Epithelial cell of prostate (primary cell): ENCODE results near the gene PHLDA1.

ENCODE experiments used
- DNase-seq: peaks from one replicate; pipeline ENCODE4 v3.0.0-alpha.2; 2011; ENCODE audit warnings: low read depth, low spot score
- H3K27ac ChIP-seq: fragments of 450-650 bp; 2 replicates; pipeline ENCODE4 v1.5.1; 2017; ENCODE audit warnings: mild to moderate bottlenecking

PHLDA1 gene

DNA sequence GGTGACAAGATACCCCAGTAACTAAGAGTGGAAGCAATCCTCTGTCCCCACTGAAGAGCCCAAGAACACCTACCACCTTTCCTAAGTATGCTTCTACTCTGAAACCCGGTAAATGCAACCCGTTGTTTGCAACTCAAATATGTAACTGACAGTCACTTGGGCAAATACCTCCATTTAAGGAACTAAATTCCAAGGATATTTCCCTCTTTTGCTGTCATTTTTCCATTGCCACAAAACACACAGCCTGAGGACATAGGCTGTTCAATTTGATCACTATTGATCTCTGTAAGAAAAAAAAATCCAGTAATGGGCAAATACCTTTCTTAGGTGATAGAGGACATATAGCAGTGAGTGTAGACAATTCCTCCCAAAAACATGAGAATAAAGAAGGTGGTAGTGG lies 6.6 kb upstream of the PHLDA1 start:
- H3K27ac ChIP-seq, result peak overlapping the region; percentile 100
- no peak for DNase-seq

DNA sequence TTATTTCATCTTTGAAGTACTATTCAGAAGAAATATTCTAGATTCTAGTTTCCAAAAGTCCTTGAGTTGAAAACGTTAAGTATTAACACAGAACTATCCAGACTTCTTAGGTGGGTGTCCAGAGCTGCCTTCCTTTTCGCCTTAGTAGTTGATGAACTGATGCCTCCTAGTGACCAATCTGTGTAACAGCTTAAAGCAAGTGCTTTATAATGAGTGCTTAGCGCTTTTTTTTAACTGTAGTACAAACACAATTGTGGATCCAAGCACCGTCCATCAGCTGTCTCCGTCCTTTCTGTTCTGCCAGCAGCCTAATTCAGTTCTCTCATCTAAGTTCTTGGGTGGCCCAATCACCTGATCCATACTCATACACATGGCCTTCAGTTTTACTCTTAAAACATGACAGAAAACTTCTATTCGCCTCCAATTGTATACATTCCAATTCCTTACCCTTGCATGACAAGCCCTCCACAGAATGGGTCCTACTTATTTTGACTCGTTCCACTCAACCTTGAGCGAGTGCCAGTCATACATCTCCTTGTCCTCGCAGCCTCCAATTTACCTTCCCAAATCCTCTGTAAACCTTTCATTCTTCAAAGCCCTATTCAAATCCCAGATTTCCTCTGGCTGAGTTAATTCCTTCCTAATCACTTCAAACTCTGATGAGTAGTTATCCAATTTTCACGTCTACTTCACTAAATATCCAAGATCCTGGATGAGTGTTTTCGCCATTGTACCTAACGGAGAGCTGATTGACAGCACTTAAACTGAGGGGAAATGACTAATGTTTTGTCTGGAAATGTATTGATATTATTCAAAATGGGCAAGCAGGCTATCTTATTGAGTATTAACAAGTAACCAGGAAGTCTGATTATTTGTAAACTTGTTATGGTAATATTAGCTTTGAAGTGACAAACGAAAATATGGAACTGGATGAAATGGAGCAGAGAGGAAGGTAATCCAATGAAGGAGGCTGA lies 5.8 kb upstream of the PHLDA1 start:
- peak overlapping the region; percentile 100 for H3K27ac ChIP-seq
- no peak for DNase-seq

DNA sequence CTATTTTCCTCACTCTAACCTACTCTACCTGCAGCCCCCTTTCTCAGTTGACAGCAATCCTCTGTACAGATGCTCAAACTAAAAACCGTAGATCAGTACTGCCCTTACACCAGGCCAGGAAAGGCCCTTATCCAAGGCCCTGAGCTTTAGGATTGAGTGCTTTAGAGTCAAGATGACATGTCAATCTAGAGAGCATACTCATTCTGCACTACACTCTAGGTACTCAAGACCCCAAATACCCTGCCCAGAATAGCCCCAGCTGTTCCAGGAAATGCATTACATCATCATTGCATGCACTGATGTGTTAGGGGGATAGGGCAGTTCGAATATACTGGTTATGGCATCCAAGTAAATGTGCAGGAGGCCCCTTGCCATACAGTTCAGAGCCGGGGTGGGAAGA lies 3.5 kb upstream of the PHLDA1 start:
- H3K27ac ChIP-seq, result peak overlapping the region; percentile 100
- DNase-seq, result no peak

DNA sequence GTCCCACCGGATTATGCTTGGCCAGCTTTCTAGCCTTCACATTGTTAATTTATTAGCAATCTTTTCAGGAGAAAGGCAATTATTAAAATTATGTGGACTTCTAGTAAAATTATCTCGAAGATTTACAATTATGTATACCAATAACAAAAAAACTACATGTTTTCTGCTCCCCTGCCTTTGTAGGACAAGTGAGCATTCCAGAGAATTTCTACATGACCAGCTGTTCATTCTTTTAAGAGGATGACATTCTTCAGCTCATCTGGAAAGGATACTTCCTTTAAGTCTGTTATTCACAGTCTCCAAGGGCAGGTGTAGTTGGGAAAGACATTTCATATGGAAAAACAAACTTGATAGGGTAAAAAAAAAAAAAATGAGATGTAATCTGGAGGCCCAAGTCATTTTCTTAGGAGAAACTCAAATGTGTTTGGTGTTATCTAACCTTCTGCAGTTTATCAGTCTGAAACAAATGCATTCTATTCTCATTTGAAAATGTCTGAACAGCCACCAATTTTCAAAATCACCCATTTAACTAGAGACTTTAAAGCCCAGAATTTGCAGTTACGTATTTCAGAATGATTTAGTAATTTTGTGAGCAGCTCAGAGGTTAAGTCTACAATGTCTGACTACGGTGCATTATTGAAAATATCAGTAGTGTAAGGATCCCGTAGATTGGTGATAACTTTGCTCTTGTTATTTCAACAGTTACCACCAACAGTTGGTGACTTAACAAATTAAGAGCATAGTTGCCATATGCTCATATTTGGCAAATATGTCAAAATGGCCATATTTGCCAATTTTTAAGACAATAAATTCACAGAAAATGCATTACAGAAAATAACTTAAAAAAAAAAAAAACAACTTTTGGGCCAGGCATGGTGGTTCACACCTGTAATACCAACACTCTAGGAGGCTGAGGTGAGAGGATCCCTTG lies 1.8 kb upstream of the PHLDA1 start:
- H3K27ac ChIP-seq, result peak overlapping the region; percentile 100
- DNase-seq, result no peak

DNA sequence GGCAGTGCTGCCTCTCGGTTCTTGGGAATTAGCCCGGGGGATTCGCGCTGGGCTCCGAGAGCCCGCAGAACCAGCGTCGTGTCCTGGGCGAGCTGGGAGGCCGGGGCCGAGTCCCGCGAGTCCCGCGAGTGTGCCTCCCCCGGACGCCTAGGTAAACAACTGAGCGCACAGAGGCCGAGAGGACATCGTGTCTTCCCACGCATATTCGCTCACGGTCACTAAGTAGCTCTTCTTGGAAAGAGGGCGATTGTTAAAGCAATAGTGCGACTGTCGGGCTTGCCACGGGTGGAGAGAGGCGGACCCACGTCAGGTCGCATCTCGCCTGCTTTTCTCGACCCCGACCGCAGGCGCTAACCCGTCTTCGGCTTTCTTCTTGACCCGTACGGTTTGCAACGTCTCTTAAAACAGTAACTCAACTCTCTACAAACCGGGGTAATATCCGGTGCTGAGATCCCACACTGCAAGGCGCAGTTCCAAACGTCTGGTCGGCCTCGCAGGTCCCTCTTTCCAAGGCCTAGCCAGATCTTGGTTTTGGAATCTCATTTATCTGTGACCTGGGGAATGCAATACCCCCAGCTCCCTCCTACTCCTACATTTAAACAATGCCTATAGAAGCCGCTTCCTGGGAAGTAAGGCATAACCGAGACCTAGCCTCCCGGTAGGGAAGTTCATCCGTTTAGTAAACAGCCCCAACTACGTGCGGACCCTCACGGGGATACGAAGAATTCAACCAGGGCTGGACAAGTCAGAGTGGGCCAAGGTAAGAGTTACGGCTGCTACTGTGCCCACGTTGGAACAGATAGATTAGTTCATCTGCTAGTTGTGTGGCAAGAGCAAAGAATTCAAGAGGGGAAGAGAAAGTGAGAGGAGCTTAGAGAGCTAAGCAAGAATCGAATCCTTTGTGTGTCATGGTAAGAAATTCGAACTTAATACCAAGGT lies 736 bp upstream of the PHLDA1 start:
- H3K27ac ChIP-seq, result peak overlapping the region; percentile 100
- DNase-seq, result no peak

DNA sequence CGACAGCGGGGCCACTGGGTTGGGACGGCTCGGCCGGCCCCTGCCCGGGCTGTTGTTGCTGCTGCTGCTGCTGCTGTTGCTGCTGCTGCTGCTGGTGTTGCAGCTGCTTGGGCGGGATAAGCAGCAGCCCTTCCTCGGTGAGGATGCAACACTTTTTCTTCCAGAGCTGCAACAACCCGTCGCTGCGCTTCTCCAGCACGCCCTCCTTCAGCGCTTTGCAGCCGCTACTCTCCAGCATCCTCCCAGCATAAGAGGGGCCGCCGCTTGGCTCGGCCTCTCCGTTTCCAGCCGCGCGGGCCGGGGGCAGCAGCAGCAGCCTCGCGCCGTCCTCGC lies 529 bp downstream of the PHLDA1 start:
- peak overlapping the region; percentile 100 for H3K27ac ChIP-seq
- no peak for DNase-seq

DNA sequence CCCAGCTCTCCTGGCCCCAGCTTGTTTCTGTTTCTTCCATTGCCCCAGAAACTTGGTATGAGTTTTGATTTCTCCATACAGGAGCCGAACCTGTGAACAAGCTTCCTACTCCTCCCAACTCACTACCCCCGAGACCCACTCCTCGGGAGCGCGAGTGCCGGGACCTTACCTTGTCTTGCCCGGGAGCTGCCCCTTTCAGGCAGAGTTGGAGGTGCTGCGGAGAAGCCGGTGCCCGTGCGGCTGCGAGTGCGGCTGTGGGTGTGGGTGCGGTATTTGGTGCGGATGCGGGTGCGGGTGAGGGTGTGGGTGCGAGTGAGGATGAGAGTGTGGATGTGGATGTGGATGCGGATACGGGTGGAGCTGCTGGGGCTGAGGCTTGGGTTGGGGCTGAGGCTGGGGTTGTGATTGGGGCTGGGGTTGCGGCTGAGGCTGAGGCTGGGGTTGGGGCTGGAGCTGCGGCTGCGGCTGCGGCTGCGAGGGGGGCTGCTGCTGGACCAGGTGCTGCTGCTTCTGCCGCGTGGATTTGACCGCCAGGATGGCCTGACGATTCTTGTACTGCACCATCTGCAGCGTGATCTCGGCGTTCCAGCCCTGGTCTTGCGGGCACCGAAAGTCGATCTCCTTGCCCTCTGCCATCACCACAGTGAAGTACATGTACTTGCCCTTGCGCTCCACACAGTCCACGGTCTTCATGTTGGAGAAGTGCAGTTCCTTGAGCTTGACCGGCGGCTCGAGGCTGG lies 1.1 kb downstream of the PHLDA1 start:
- DNase-seq, result no peak
- peak overlapping the region; percentile 100 for H3K27ac ChIP-seq

DNA sequence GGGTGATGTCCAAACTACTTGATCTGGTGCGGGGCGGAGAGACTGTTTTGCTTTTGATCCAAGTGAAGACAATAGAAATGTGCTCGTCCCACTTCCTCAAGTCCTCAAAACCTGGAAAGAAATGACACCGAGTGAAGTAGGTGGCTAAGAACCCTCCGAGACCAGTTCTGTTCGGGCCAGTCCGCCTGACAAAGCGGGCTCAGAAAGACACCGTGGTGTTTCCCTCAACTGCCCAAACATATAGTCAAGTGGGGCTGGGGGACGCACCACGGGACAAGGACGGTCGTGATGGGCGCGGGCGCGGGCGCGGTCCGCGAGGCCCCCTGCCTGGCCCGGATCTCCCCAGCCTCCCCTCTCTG lies 1.6 kb downstream of the PHLDA1 start:
- peak overlapping the region; percentile 100 for H3K27ac ChIP-seq
- DNase-seq, result no peak

DNA sequence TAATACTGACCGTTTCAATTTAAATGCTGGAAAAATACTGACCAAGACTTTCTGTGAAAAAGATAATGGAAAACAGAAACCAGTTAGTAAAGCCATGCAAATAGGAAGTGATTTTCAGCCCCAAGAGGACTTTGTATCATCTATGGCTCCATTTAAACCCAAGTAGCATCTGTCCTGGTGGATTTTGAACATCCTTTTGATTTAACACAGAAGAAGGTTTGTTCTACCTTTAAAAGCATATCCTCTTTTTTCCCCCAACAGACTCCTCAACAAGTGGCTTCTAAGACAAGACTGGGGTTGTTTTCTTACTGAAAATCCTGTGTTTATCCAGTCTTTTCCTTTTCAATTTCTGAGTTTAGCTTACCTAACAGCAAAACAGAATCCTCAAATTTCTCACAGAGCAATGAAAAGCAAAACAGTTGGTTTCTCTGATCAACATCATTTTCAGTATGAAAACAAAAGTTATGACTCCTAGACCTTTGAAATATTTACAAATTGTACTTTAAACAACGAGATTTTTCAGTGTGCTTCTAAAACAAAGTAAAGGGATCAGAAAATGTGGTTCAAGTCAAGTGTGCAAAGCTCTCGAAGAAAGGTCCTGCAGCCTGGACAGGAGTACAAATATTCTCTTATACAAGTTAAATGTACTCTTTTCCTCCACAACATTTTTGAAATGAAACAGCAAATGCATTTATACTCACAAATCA lies 2.9 kb downstream of the PHLDA1 start:
- H3K27ac ChIP-seq, result peak overlapping the region; percentile 100
- DNase-seq, result no peak

DNA sequence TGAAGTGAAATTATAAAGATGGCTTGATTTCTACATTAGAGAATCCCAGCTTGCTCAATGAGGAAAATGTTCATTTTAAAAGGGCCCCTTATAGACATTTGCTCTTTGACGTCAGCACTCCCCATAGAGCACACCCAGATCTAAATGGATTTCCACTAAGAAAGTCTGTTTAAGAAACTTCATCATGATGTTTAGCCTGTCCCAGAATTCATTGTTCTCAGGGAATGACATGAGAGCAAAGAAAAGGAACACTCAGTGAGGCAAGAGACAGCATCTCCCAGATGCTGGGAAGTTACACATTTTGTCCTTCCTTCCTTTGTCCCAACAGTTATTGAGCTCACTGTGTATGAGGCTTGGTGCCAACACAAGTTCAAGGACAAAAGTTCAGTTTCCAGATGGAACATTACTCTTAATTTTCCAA lies 4.9 kb downstream of the PHLDA1 start:
- H3K27ac ChIP-seq, result peak overlapping the region; percentile 100
- DNase-seq, result no peak

DNA sequence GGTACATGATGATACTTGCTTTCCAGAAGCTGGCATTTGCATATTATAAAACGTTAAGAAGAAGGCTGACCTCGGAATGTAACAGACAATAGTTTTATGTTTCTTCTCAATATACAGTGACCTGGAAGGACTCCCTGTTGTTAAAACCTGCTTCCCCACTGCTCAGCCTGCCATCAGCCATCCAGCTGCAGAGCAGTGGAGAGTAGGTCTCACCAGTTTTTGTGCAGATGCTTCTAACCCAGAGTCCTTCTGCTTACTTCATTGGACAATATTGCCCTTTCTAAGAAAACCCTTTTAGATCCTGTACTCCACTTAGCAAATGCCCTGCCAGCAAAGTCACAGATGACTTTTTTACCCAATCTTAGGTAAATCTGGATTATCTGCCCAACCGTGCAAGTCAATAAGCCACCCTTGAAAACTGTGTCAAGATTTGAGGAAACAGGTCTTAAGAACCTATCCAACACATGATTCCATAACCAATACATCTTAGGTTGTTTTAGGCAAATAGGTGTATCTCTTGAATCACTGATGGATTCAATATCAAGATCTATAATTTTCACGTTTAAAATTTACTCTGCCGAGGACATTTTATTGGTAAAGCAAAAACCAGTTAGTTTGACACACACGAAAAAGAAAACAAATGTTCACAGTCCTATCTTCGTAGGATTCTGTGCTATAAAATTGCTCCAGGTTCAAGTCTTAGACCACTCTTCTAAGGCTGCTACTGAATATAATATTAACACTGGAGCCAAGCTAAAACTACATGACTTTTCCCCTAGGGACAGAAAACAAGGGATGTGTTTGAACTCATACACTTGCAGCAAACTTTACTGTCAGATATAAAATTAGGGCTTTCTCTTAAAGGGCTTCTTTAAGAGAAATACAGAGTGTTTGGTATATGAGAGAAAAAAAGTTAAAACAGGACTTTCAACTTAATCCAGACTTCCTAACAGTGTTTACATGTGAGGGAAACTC lies 5.7 kb downstream of the PHLDA1 start:
- no peak for DNase-seq
- peak overlapping the region; percentile 100 for H3K27ac ChIP-seq

DNA sequence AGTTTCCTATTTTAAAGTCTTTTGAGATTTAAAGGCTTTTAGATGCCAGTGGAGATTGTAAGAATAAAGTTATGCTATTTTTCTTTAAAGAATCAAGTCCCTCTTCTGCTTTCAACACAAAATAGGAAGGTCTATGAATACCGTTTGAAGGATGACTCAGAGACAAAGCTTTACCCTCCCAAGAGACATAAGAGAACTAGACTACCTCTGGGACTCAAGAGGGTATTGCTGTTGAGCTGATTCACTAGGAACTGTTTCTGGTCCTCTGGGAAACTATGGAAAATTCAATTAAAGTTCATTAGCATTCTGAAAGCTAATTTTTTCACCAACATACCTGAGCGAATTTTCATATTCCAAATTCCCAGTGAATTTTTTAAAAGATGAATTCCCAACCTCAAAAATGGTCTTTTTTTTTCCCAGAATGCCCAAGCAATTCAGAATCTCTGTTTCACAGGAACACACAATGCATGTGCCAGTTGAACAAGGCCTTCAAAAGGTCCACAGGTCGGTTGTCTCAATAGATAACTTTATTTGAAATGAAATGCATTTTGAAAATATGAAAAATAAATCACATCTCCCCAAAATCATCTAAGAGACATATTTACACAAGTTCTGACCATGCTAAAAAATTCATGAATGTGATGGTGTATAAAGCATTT lies 6.5 kb downstream of the PHLDA1 start:
- H3K27ac ChIP-seq, result peak overlapping the region; percentile 100
- DNase-seq, result no peak

DNA sequence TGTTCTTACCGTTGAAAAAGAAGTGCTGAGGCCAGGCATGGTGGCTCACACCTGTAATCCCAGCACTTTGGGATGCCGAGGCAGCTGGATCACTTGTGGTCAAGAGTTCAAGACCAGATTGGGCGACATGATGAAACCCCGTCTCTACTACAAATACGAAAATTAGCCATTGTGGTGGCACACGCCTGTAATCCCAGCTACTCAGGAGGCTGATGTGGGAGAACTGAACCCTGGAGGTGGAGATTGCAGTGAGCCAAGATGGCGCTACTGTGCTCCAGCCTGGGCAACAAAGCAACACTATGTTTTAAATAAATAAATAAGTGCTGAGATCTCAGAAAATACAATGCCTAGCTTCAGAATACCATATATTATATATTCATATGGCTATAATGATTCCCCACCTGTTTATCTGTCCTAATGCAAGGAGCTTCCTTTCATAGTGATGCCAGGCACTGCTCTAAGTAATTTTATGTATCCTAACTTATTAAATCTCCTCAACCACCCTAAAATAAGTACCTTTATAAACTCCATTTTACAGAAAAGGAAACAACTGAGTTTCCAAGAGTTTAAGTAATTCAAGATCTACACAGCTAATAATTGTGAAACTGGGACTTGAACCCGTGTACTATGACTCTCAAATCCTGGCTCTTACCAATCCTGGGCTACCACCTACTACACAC lies 7.3 kb downstream of the PHLDA1 start:
- H3K27ac ChIP-seq, result peak overlapping the region; percentile 100
- no peak for DNase-seq

DNA sequence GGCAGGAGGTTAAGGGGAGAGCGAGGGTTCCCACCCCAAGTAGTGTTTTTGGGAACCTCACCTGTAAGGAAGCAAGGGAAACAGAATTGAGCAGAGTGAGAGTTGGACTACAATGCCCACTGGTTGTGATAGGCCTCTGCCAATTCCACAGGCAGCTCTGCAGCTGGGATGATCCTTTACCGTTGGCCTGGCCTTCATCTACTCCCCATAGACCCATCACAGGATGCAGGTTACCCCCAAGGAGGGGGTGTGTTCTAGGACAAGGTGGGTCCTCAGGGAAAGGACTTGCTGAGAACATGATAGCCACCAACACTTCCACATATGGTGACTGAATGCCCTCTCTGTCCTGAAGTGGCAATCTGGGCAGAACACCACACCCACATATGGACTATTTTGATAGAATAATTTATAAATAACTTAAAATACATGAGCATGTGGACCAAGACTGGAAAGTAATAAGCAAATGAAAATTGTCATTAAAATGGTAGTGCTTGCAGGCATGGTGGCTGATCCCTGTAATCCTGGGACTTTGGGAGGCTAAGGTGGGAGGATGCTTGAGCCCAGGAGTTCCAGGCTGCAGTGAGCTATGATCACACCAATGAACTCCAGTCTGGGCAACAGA lies 8.4 kb downstream of the PHLDA1 start:
- DNase-seq, result no peak
- peak overlapping the region; percentile 100 for H3K27ac ChIP-seq

DNA sequence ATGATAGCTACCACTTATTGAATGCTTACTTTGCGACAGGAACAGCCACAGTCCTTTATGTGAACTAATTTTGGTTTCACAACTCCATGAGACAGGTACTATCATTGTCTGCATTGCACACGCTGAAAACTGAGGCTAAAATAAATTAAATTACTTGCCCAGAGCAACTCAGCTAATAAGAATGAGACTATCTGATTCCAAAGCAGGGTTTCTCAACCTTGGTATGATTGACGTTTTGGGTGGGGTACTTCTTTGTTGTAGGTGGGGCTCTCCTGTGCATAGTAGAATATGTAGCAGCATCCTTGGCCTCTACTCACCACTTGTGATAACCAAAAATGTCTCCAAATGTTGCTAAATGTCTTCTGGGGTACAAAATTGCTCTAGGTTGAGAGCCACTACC lies 9.1 kb downstream of the PHLDA1 start:
- H3K27ac ChIP-seq, result peak overlapping the region; percentile 100

More for the DNA sequence above, 9.1 kb downstream of the PHLDA1 start:
- no peak for DNase-seq
